Measurements from ENCODE around the gene AQP2.
"Not testable (repeated sequence)": the region's sequence is repeated elsewhere in the genome, so short reads cannot be mapped to it uniquely, and the experiment has no call there.

AQP2 gene

GRCh38 chr12:49969651-49970429, 19.3 kb downstream of the AQP2 start:
- no peak for DNase-seq (ENCODE audit: low read depth)

DNA sequence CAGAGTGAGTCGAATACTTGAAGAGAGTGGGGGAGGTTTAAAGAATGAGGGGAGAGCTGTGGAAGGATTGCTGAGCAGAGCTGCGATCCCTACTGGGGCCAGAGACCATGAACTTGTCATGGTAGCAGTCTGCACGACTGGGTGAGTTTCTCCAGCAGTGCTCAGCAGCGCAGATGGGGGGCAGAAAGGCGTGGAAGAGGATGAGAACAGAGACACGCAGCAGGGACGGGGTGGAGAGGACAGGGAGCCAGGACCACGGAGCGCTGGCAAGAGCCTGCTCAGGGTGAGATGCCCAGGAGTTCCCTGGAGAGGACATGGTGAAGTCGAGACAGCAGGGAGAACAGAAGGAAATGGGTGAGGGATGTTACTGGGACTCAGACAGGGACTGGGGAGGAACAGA, 20.1 kb downstream of the AQP2 start:
- no peak for DNase-seq (ENCODE audit: low read depth)

DNA sequence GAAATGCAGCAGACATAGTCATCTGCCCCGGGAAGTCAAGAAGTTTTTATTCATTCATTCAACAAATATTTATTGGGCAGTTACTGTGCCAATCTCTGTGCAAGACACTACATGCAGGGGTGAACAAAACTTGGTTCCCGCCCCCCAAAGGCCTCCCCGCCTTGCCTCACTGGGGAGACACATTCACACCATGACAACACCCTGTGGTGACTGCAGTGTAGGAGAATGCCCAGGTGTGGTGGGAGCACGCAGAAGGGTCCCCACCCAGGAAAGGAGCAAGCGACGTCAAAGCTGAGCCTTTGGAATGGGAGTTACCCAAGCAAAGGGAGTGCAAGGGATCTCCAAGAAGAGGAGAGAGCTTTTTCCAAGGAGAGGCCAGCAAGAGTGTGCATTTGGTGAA, 20.6 kb downstream of the AQP2 start:
- no peak for DNase-seq (ENCODE audit: low read depth)

- no peak for DNase-seq (ENCODE audit: low read depth)
Measured at GRCh38 chr12:49972129-49972528, 21.6 kb downstream of the AQP2 start.

- no peak for DNase-seq (ENCODE audit: low read depth)
Measured at GRCh38 chr12:49972641-49973360, 22.3 kb downstream of the AQP2 start, which contains the start of gene AQP6. AQP6 (plus strand) TSS chr12:49972947; CDS start chr12:49973174, 227 bp downstream.

DNA sequence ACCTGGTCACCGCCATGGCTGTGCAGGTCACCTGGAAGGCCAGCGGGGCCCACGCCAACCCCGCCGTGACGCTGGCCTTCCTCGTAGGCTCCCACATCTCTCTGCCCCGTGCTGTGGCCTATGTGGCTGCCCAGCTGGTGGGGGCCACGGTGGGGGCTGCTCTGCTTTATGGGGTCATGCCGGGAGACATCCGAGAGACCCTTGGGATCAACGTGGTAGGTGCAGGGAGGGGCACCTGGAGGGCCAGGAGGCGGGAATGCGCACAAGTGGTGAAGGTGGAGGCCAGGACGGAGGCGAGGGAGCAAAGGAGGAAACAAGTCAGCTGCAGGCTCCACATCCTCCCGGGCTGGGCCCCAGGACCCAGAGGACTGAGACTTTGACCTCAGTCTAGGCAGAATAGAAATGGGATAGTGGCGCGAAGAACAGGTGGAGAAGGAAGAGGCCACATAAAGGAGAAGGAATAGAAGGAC, 22.9 kb downstream of the AQP2 start:
- no peak for DNase-seq (ENCODE audit: low read depth)

DNA sequence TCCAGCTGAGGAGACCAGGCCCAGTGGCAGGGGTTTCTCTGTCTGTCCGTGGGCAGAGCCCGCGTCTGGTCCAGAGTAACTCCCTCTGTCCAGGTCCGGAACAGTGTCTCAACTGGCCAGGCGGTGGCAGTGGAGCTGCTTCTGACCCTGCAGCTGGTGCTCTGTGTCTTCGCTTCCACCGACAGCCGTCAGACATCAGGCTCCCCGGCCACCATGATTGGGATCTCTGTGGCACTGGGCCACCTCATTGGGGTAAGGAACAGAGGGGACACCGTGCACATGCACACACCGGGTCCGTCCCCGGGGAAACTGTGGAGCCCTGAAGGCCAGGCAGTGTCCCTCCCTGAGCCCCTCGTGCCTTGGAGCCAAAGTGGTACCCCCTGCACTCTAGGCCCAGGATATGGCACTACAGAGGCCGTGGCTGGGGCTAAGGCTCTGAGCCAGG, 23.7 kb downstream of the AQP2 start:
- DNase-seq (ENCODE audit: low read depth) = no peak

DNA sequence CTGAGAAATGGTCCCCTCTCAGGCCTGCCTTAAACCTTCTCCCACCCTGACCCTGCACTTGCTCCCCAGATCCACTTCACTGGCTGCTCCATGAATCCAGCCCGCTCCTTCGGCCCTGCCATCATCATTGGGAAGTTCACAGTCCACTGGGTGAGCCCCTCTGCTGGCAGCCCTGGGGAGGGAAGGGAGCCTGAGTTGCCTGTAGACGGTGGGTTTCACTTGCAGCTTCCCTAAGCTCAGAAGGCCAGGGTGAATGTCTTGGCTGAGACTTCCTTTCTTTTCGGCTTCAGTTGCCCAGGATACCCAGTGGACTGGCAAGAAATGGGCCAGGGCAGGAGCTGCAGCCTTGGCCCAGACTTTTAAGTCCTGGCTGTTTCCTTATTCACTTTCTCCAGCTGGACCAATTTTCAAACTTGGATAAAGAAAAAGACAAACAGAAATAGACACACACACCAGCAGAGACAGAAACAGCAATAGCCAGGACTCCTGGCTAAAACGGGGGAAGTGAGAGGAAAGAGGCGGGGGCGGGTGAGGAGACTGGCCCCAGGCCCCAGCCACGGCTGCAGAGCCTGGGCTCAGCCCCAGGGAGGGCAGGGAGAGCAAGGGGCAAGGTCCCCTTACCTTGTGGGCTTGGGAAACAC, 24.3 kb downstream of the AQP2 start:
- no peak for DNase-seq (ENCODE audit: low read depth)

- no peak for DNase-seq (ENCODE audit: low read depth)
Measured at GRCh38 chr12:49975318-49975761, 24.8 kb downstream of the AQP2 start.

- DNase-seq (ENCODE audit: low read depth) = no peak
Measured at GRCh38 chr12:49976557-49976956, 26.0 kb downstream of the AQP2 start.

GRCh38 chr12:49978125-49978524, 27.6 kb downstream of the AQP2 start:
- no peak for DNase-seq (ENCODE audit: low read depth)

DNA sequence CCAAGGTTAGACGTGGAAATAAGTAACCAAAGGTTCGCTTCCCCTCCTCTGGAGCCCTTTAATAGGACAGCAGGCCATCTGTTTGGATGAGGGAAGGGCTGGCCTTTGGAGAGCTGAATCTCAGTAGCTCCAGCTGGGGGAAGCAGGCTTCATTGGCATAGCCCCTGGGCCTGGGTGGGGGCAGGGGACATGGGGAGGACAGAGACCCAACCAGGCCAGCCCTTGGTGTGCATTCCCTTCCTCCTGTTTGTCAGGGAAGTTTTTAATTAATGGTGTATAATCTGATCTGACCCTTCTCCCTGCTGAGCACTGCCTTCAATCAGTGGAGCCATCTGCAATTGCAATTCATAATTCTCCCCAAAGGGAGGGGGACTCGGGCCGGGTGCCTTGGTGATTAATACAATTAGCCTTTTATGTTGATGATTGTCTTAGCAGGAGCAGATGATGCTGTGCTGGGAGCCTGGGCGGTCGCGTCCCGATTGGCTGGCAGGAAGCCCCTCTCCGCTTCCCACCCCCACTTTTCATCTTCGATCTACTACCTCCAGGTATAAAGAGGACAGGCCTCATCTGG, 28.6 kb downstream of the AQP2 start:
- no peak for DNase-seq (ENCODE audit: low read depth)

DNA sequence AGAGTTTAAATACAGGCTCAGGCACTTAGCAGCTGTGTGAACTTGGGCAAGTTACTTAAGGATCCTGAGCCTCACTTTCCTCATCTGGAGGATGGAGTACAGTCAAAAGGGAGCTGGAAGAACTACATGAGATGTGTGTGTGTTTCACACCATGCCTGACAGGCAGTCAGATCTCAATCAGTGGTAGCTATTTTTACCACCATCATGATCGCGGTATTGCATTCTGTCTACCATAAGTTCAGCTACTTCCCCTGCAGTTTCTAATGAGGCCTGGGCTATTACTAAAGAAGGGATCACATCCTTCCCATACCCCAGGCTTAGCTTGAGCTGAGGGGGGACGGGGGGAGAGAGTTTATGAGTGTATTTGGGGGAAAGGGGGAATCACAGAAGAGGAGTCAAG, 29.3 kb downstream of the AQP2 start:
- no peak for DNase-seq (ENCODE audit: low read depth)

GRCh38 chr12:49980501-49981349, 30.2 kb downstream of the AQP2 start:
- no peak for DNase-seq (ENCODE audit: low read depth)

DNA sequence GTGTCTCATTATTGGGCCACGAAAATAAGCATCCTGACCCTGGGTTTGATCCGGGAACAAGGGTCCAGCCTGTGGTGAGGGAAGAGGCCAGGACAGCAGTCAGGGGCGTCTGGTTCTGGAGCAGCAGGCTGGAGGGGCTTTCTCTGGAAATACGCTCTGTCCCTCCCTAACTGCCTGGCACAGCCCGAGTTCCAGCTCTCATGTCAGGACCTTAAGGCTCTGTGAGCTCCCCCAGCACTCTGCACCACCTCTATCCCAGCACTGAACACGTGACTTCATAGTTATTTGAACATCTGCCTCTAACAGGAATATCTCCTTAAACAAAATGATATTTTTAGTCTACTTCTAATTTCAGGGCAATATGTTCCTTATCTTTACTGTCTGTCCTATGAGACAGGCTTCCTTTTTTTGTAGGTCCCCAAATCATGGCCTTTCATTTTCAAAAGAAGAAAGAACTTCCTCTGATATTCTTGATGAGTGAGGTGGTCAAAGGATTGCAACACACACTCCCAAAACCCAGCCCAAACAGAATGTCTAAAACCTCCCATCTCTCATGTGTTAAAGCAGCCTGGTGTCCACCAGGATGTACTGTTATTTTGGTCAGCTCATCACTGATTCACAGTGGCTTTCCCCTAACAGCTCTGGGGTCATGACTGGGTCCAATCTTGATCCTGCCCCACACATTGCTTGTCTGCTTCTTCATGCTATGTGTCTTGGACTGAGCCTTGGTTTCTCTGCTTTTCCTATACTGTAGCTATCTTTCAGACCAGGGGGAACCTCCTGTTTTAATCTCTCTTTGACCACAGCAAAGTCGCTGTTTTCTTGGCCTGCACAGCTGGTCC, 31.9 kb downstream of the AQP2 start:
- DNase-seq (ENCODE audit: low read depth) = no peak

GRCh38 chr12:49983892-49984291, 33.4 kb downstream of the AQP2 start:
- DNase-seq (ENCODE audit: low read depth) = no peak

DNA sequence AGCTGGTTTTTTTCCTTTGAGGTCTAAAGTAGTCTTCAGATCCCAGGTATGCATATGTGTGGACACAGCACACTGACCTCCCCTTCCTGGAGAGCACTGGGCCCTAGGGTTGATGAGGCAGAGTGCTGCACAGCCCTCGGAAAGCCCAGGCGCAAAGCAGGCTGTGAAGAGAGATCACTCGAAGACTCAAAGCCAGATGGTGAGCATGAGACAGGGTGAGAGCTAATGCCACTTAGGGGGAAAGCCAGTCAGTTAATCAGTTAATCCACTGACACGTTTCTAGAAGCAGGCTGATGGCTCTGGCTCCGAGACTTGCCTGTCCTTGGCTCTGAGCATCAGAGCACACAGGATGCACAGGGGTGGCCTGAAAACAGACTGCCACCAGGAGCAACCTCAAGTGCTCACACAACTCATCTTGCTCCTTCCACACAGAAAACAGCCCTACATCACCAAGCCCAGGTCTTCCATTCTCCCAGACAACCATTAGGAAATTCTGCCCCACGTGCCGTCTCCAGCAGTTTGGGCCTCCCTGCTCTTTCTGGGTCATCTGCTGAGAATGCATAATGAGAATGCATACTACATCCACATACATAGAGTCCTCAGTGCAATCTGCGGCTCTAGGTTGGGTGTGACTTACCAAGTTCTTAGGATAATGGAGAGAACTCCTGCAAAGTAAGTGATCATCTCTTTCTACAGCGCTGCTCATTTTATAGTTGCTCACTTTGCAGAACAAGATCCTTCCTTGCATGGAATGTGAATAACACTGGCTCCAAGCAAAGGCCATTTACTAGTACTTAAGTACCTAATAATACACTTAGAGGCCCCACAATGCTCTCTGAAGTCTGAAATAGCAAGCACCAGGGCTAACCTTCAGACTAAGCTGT, 34.2 kb downstream of the AQP2 start:
- DNase-seq (ENCODE audit: low read depth) = no peak

DNA sequence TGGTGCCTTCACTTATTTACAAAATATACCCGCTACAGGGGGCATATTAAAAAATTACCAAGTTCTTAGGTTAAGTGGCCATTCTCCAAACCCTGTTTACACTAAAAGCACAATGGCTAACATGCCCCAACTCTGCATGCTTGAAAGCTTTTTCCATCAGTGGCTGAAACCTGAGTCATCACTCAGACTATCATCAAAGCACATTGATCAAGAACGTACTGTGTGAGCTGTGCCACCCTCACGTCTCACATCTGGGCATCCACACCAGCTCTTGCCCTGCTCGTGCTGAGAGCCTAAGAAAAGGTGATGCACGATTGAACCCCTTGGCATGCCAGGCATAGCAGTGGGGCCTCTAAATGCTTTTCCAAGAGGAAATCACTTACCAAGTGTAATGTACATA, 35.4 kb downstream of the AQP2 start:
- DNase-seq (ENCODE audit: low read depth) = no peak

DNA sequence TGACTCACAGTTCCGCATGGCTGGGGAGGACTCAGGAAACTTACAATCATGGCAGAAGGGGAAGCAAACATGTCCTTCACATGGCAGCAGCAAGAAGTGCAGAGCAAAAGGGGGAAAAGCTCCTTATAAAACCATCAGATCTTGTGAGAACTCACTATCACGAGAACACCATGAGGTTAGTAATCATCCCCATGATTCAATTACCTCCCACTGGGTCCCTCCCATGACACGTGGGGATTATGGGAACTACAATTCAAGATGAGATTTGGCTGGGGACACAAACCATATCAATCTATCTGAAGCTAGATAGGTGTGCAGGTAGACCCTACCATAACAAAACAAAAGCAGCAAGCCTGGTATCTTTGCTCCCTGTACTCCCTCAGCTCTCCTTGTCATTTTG, 35.9 kb downstream of the AQP2 start:
- DNase-seq (ENCODE audit: low read depth) = not testable (repeated sequence)

Measured in stimulated activated CD8-positive, alpha-beta memory T cell treated with anti-CD3 and anti-CD28 coated beads, Interleukin-12 subunit alpha, Interleukin-12 subunit beta, amount 100 ng/mL, for 1 hour (primary cell).